Measurements from ENCODE around the gene CAMK1G.
A peak's percentile ranks its signal among the peaks of the same experiment; 100 is the strongest.

CAMK1G gene

DNA sequence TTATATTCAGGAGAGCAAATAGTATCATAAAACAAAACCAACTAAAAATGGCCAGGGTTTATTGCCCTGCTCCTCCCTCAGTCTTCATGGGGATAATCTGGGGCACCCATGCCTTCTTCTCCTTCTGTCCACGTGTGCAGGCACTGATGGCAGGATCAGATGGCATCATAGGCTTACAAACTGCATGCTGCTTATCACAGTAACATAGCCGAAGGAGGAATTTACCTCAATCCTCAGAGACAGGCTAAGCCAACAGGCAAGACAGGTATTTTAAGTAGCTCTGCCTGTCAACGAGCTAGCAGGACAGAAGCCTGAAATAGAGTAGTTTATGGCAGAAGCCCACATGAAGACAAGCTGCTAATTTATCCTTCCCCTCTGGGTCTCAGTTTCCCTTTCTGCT lies 59.3 kb downstream of the CAMK1G start:
- Histone ChIP-seq H3K27me3 (replicated peaks; ENCODE audit: control insufficient read depth, insufficient read depth, low read length) (no peaks in the 10 kb centered on the region), H3K36me3 (ENCODE audit: control insufficient read depth, insufficient read depth, low read length) (no peaks in the 10 kb centered on the region), H3K4me3 (replicated peaks; ENCODE audit: low read depth, low read length) (no peak overlapping the region)
- TF ChIP-seq, protein P1, sequence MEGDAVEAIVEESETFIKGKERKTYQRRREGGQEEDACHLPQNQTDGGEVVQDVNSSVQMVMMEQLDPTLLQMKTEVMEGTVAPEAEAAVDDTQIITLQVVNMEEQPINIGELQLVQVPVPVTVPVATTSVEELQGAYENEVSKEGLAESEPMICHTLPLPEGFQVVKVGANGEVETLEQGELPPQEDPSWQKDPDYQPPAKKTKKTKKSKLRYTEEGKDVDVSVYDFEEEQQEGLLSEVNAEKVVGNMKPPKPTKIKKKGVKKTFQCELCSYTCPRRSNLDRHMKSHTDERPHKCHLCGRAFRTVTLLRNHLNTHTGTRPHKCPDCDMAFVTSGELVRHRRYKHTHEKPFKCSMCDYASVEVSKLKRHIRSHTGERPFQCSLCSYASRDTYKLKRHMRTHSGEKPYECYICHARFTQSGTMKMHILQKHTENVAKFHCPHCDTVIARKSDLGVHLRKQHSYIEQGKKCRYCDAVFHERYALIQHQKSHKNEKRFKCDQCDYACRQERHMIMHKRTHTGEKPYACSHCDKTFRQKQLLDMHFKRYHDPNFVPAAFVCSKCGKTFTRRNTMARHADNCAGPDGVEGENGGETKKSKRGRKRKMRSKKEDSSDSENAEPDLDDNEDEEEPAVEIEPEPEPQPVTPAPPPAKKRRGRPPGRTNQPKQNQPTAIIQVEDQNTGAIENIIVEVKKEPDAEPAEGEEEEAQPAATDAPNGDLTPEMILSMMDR (IDR thresholded peaks at IDR 0.05; ENCODE audit: insufficient read depth, low read length, poor library complexity, severe bottlenecking): no peak
- no peak for DNase-seq (ENCODE audit: extremely low read depth, insufficient read length)

DNA sequence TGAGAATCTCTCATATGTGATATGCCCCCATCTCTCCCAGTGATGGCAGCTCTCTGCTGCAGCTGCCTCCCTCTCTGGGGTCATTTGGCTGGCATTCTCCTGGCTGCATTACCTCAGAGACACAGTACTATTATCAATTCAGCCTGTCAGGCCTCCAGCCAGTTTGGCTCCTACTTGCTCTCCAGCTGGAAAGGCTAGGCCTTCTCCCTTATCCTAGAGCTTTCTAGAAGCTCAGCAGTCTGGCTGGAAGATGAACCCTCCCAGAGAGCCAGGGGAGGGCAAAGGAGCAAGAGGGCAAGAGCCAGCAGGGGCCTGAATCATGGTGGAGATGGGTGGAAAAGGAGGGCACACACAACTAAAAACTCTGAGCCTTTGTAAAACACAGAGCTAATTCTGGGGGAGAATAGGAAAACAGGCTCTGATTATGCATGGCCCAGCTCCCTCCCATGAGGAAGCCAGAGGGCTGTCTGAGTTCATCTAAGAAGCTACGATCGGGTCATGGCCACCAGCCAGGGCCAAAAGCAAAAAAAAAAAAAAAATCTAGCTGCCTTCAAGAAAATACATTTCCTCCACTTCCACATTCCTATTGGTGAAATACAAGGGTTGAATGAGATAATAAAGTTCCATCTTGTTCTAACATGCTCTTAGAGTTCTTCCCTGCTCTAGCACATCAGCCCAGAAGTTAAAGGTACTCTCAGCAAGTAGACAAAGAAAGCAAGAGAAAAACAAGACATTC lies 59.9 kb downstream of the CAMK1G start:
- H3K36me3 ChIP-seq (ENCODE audit: control insufficient read depth, insufficient read depth, low read length): no peaks in the 10 kb centered on the region
- TF ChIP-seq, protein P1 (IDR thresholded peaks at IDR 0.05; ENCODE audit: insufficient read depth, low read length, poor library complexity, severe bottlenecking): no peak
- DNase-seq (ENCODE audit: extremely low read depth, insufficient read length): no peak
- no peaks in the 10 kb centered on the region for H3K27me3 ChIP-seq (replicated peaks; ENCODE audit: control insufficient read depth, insufficient read depth, low read length)
- no peak overlapping the region for H3K4me3 ChIP-seq (replicated peaks; ENCODE audit: low read depth, low read length)

DNA sequence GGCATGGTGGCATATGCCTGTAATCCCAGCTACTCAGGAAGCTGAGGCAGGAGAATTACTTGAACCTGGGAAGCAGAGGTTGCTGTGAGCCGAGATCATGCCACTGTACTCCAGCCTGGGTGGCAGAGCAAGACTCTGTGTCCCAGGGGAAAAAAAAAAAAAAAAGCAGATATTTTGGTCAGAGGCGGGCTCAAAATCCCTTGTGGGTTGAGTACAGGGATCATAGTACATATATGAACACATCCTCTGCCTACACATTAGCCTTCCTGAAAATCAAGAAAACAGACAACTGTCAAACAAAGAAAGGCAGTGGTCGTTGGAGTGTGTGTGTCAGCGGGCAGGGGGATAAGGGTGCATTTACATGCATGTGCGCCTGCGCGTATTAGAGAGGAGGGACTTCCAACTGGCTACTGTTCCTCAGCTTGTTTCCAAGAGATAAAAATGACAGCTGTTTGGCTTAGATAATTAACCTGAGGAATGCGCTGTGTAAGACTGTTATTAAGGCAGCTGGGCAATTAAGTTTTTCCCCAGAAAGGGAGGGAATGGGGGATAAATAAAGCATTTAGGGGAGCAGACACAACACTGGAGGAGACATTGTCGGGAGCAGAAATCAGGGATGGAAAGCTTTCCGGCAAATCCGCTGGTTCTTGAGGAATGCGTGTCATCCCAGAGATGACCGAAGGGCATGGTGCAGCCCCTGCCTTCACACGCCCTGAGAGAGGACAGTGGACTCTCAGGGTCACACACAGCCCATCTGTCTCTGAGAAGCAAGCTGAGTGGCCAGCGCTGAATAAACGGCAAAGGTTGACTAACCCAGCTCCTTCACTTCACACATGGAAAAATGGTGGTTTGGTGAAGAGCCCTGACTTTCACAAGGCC lies 62.3 kb downstream of the CAMK1G start:
- no peaks in the 10 kb centered on the region for H3K36me3 ChIP-seq (ENCODE audit: control insufficient read depth, insufficient read depth, low read length)
- TF ChIP-seq, protein P1 (IDR thresholded peaks at IDR 0.05; ENCODE audit: insufficient read depth, low read length, poor library complexity, severe bottlenecking): no peak
- no peak overlapping the region for H3K4me3 ChIP-seq (replicated peaks; ENCODE audit: low read depth, low read length)
- H3K27me3 ChIP-seq (replicated peaks; ENCODE audit: control insufficient read depth, insufficient read depth, low read length): no peaks in the 10 kb centered on the region
- DNase-seq (ENCODE audit: extremely low read depth, insufficient read length): no peak

DNA sequence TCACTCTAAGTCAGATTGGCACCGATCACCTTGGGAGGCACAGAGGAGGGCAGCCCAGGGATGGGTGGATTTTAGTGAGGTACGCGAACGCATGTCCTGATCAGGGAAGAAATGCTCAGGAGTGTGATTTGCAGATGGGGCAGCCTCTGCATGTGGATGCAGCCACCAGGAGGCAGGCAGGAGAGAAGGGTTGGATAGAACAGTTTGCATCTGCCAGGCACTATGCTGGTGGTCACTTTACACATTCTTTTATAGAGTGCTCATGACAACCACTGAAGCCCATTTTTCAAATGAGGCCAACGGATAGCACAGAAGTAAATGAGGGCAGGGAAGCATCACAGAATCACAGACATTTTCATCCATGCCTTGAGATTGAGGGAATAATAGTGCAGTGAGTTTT lies 63.0 kb downstream of the CAMK1G start:
- Histone ChIP-seq H3K36me3 (ENCODE audit: control insufficient read depth, insufficient read depth, low read length) (no peaks in the 10 kb centered on the region), H3K27me3 (replicated peaks; ENCODE audit: control insufficient read depth, insufficient read depth, low read length) (no peaks in the 10 kb centered on the region), H3K4me3 (replicated peaks; ENCODE audit: low read depth, low read length) (no peak overlapping the region)
- TF ChIP-seq, protein P1 (IDR thresholded peaks at IDR 0.05; ENCODE audit: insufficient read depth, low read length, poor library complexity, severe bottlenecking): peak; percentile 25
- no peak for DNase-seq (ENCODE audit: extremely low read depth, insufficient read length)

DNA sequence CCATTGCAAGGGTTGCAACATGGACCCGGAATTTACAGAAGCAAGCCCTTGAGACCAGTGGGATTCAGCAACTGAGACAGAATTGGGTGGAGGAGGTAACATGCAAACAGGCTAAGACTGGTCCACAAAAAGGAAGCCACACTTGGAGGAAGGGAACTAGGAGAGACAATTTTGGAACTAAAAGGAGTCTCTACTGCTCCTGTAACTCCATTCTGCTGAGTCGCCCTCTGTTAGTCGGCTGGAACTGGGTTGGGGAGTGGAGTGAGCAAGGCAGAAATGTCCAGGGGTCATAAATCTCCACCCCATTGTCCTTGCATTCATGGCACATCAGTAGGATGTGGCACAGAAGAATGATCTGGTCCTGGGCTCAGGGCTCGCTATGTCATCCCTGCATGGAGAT lies 63.6 kb downstream of the CAMK1G start:
- Histone ChIP-seq H3K36me3 (ENCODE audit: control insufficient read depth, insufficient read depth, low read length) (no peaks in the 10 kb centered on the region), H3K4me3 (replicated peaks; ENCODE audit: low read depth, low read length) (no peak overlapping the region)
- no peak for DNase-seq (ENCODE audit: extremely low read depth, insufficient read length)

More for the DNA sequence above, 63.6 kb downstream of the CAMK1G start:
- TF ChIP-seq, protein P1 (IDR thresholded peaks at IDR 0.05; ENCODE audit: insufficient read depth, low read length, poor library complexity, severe bottlenecking): no peak
- H3K27me3 ChIP-seq (replicated peaks; ENCODE audit: control insufficient read depth, insufficient read depth, low read length): no peaks in the 10 kb centered on the region

All from GM06990 (cell line).